Natural killer cell treated with Interleukin-12 subunit alpha and Interleukin-12 subunit beta and Interleukin-15 and Interleukin-18, amount 100 ng/mL, for 72 hours (primary cell): ENCODE data around the gene SARNP. TPM values are rescaled to one million over a fixed set of nuclear protein-coding genes. Genes with fewer than 3 reads are reported as not detected.
"Not testable (repeated sequence)": the region's sequence is repeated elsewhere in the genome, so short reads cannot be mapped to it uniquely, and the experiment has no call there.

Experiments
- ATAC-seq, 2 donors: fragments of 150-1000 bp; cut with Tn5 transposase in 1 of 2; sonication (Bioruptor Pico), chemical (Tn5 transposase) in 1 of 2; 2 replicates each; pipeline ENCODE4 v1.10.0; 2021
- DNase-seq: peaks from one replicate; pipeline ENCODE4 v3.0.0; 2022; ENCODE audit warnings: low spot score
- H3K27ac Mint-ChIP-seq, 2 donors: 1 replicate in 1 of 2; 2 replicates in 1 of 2; pipeline ENCODE4 v1.8.0; 2022; ENCODE audit warnings: mixed read lengths in 2 of 2, mild to moderate bottlenecking in 1 of 2, moderate library complexity in 1 of 2
- H3K27me3 Mint-ChIP-seq, 2 donors: 1 replicate in 1 of 2; 2 replicates in 1 of 2; pipeline ENCODE4 v1.8.0; 2022; ENCODE audit warnings: mixed read lengths in 2 of 2
- H3K36me3 Mint-ChIP-seq: one replicate; pipeline ENCODE4 v1.8.0; 2022; ENCODE audit warnings: mixed read lengths
- H3K4me1 Mint-ChIP-seq, 2 donors: 1 replicate in 1 of 2; 2 replicates in 1 of 2; pipeline ENCODE4 v1.8.0; 2022; ENCODE audit warnings: low read depth in 2 of 2, mixed read lengths in 2 of 2, mild to moderate bottlenecking in 1 of 2
- H3K4me3 Mint-ChIP-seq: one replicate; pipeline ENCODE4 v1.8.0; 2022; ENCODE audit warnings: mixed read lengths
- H3K9me3 Mint-ChIP-seq: 2 replicates; pipeline ENCODE4 v1.8.0; 2022; ENCODE audit warnings: mixed read lengths
- total RNA-seq, 2 donors: library from RNA; stranded (reverse); gene quantifications; one replicate each; pipeline ENCODE4 v1.2.3, GENCODE V29; 2022

The SARNP gene
- total RNA-seq, 2 donors from 2014 or later = 68.0 to 74.9 TPM

DNA sequence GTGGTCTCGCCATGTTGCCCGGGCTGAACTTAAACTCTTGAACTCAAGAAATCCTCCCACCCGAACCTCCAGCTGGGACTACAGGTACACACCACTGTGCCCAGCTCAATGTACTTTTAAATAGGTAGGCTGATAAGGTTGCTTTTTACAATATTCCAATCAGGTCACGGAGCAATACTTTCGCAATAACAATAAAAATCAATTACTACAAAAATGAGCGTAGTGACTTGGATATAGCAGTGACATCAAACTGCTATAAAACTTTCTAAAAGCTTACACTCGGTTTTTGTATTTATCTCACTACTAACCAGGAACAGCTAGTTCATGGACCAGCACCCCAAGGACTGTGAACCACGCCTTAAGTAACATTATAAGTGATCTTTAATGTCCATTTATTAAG, 10.5 kb downstream of the SARNP start:
- H3K4me3 Mint-ChIP-seq = no peak overlapping the region
- H3K9me3 Mint-ChIP-seq = no peaks in the 10 kb centered on the region
- no peak for DNase-seq
- H3K36me3 Mint-ChIP-seq = peaks cover 6% of the 10 kb centered on the region
- H3K27me3 Mint-ChIP-seq = no peaks in the 10 kb centered on the region
- H3K4me1 Mint-ChIP-seq = peaks cover 12 to 15% of the 10 kb centered on the region in 2 donors
- ATAC-seq = no peak
- H3K27ac Mint-ChIP-seq = no peak overlapping the region

DNA sequence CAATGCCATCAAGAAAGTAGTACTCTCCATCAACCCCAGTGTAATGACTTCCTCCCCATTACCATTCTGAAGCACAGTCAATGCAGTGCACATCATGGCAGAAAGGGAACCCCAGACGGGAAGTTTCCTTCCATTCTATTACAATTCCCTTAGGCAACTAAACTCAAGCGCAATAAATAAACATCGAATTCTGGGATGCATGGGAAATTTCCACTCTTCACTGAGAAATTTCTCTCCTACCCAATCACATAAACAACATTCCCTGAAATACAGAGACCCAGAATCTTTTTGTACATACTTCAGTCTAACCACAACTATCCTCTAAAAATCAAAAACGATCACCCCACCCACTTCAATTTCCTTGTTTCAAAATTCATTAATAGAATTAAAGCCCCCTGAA, 20.0 kb downstream of the SARNP start:
- no peak overlapping the region for H3K4me3 Mint-ChIP-seq
- peaks cover 3 to 15% of the 10 kb centered on the region in 2 donors for H3K4me1 Mint-ChIP-seq
- no peak overlapping the region for H3K27ac Mint-ChIP-seq
- DNase-seq = no peak
- ATAC-seq = no peak
- H3K36me3 Mint-ChIP-seq = peaks cover 28% of the 10 kb centered on the region
- no peaks in the 10 kb centered on the region for H3K9me3 Mint-ChIP-seq
- H3K27me3 Mint-ChIP-seq = no peaks in the 10 kb centered on the region

DNA sequence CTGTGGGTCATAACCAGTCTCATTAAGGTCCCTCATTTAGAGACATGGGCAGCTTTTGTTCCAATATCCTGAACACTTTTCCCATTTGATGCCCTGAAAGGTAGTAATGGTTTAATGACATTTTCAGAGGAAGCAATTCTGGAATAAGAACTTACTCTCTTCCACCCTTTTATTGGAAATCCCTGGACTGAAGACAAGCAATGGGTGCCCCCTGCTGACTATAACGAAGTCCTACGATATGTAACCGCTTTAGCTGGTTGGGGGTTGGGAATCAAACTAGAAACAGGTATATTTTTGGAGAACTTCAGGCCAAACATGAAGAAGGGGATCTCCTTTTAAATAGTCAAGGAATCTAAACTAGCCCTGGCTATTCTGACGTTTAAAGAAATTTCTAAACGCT, 20.5 kb downstream of the SARNP start:
- Mint-ChIP-seq H3K36me3 (peaks cover 28% of the 10 kb centered on the region), H3K27ac (peak overlapping the region in 1 of 2 donors; percentile 11), H3K27me3 (no peaks in the 10 kb centered on the region), H3K4me1 (peaks cover 3 to 15% of the 10 kb centered on the region in 2 donors), H3K9me3 (no peaks in the 10 kb centered on the region), H3K4me3 (no peak overlapping the region)
- ATAC-seq (no peak), DNase-seq (no peak)

DNA sequence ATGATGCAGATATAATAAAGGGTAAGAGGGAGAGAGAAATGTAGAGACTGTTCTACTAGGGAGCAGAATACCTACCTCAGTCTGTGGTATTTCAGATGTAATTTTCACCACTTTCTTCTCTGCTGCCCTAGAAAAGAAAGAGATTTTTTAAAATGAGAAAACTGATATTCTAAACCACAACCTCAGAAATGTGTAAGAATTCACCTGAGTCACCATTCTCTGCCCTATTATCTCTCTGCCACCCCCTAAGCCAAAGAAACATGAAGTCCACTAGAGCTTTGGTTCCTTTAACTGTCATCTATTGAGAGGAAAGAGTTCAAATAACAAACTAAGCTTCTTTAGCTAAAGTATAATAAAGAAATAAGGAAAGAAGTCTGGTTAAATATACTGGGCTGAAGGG, 21.6 kb downstream of the SARNP start:
- no peaks in the 10 kb centered on the region for H3K27me3 Mint-ChIP-seq
- H3K9me3 Mint-ChIP-seq = no peaks in the 10 kb centered on the region
- peaks cover 3 to 15% of the 10 kb centered on the region in 2 donors for H3K4me1 Mint-ChIP-seq
- peaks cover 27% of the 10 kb centered on the region for H3K36me3 Mint-ChIP-seq
- H3K4me3 Mint-ChIP-seq = no peak overlapping the region
- ATAC-seq (no peak), DNase-seq (no peak)
- peak overlapping the region in 1 of 2 donors; percentile 37 for H3K27ac Mint-ChIP-seq

DNA sequence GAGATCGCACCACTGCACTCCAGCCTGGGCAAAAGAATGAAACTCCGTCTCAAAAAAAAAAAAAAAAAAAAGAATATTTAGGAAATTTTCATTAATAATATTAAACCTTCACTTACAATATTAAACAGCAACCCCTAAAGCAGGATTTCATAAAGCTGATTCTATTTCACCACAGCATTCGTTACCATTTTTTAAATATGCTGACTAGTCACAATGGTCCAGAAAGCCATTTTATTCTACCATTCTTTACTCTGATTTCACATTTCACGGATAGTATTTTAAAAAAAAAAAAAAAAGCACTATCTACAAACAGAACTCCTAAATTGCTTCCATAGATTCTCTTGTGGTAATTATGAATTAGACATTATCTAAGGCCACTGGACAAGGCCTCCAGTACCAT, 27.6 kb downstream of the SARNP start:
- Mint-ChIP-seq H3K4me1 (no peaks in the 10 kb centered on the region), H3K27ac (no peak overlapping the region), H3K4me3 (no peak overlapping the region), H3K36me3 (peaks cover 20% of the 10 kb centered on the region), H3K27me3 (no peaks in the 10 kb centered on the region), H3K9me3 (no peaks in the 10 kb centered on the region)
- ATAC-seq = no peak
- no peak for DNase-seq

DNA sequence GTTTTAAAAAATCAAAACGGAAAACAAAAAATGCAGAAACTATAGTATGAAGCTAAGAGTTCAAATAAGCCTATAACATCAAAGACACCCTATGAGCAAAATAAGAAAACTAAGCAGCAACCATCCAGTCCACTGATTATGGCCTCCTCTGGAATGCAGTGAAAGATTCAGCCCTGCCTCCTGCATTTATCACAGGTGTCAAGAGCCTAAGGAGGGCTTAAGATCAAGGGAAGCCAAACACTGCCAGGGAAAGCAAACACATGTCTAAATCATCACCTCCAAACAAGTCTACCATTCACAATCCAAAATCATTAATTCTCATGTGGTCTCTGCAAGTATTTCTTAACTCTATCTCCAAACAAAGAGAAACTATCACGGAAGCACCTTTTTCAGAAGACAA, 28.4 kb downstream of the SARNP start:
- DNase-seq (no peak), ATAC-seq (no peak)
- H3K36me3 Mint-ChIP-seq = peaks cover 14% of the 10 kb centered on the region
- no peaks in the 10 kb centered on the region for H3K9me3 Mint-ChIP-seq
- peak overlapping the region in 1 of 2 donors; percentile 9 for H3K27ac Mint-ChIP-seq
- H3K4me3 Mint-ChIP-seq = no peak overlapping the region
- no peaks in the 10 kb centered on the region for H3K27me3 Mint-ChIP-seq
- no peaks in the 10 kb centered on the region for H3K4me1 Mint-ChIP-seq

DNA sequence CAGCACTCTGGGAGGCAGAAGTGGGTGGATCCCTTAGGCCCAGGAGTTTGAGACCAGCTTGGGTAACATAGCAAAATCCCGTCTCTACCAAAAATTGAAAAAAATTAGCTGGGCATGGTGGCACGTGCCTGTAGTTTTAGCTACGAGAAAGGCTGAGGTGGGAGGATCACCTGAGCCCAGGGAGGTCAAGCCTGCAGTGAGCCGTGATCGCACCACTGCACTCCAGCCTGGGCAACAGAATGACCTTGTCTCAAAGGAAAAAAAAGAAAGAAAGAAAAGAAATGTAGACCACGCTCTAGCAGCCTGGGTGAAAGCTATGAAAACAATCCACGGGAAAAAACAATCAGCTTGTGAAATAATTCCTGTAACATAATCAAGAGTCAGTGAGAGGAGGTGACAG, 29.0 kb downstream of the SARNP start:
- Mint-ChIP-seq H3K27ac (peak overlapping the region in 1 of 2 donors; percentile 9), H3K4me1 (no peaks in the 10 kb centered on the region), H3K27me3 (no peaks in the 10 kb centered on the region)

DNA sequence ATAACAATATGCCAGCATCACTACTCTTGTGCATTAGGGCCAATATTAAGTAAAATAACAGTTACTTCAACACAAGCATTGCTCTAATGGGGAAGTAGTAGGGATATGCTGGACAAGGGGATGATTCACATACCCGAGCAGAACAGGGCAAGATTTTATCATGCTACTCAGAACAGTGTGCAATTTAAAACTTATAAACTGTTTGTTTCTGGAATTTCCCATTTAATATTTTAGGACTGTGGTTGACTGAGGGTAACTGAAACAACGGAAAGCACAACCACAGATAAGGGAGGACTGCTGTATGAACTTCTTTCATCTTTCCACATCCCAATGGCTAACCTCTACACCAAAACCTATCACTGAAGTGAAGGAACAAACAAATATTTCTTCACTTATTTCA, 36.8 kb downstream of the SARNP start:
- Mint-ChIP-seq H3K9me3 (no peaks in the 10 kb centered on the region), H3K27me3 (no peaks in the 10 kb centered on the region), H3K36me3 (peaks cover 12% of the 10 kb centered on the region), H3K4me1 (peaks cover 5 to 6% of the 10 kb centered on the region in 2 donors), H3K4me3 (no peak overlapping the region), H3K27ac (peak overlapping the region in 1 of 2 donors; percentile 53)
- no peak for DNase-seq
- ATAC-seq = no peak

More for the DNA sequence above, 29.0 kb downstream of the SARNP start:
- no peak overlapping the region for H3K4me3 Mint-ChIP-seq
- H3K9me3 Mint-ChIP-seq = no peaks in the 10 kb centered on the region
- no peak for ATAC-seq
- H3K36me3 Mint-ChIP-seq = peaks cover 14% of the 10 kb centered on the region
- no peak for DNase-seq

DNA sequence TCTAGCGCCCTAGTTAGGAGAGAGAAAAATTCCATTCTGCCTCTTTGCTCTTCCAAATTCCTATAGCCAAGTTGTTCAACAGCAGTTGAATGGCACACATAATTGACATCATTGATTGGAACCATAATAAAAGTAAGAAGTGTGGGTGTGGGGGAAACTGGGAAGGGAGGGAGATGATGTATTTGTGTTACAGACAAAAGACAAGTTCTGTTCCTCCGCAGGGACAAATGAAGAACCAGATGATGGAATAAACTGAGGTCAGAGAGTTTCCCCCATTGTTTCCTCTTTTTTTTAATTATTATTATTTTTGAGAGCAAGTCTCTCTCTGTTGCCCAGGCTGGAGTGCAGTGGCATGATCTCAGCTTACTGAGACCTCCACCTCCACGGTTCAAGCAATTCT, 39.7 kb downstream of the SARNP start:
- peaks cover 12% of the 10 kb centered on the region for H3K36me3 Mint-ChIP-seq
- H3K27me3 Mint-ChIP-seq = no peaks in the 10 kb centered on the region
- peaks cover 12 to 14% of the 10 kb centered on the region in 2 donors for H3K4me1 Mint-ChIP-seq
- H3K9me3 Mint-ChIP-seq = no peaks in the 10 kb centered on the region
- peak overlapping the region in 1 of 2 donors; percentile 21 for H3K27ac Mint-ChIP-seq
- H3K4me3 Mint-ChIP-seq = no peak overlapping the region
- ATAC-seq = no peak
- no peak for DNase-seq

DNA sequence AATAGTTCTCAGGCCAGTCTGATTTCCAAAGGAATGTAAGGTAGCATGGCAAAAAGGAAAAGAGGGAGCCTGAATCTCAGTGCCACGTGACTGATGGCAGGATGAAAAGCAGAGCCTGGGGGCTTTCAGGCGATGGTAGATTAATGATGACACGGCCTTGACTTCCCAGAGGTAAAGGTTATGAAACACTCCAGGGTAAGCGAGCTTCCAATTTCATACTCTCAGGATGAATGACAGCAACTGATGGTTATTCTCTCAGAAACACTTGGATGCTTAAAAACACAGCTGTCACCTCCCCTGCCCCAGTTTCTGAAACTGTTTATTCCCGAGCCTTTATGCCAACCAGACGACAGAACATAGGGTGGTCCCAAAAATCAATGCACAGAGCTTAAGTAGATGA, 45.8 kb downstream of the SARNP start:
- no peak for DNase-seq
- H3K27me3 Mint-ChIP-seq = no peaks in the 10 kb centered on the region
- H3K9me3 Mint-ChIP-seq = no peaks in the 10 kb centered on the region
- no peak for ATAC-seq
- H3K4me1 Mint-ChIP-seq = peaks cover 15 to 20% of the 10 kb centered on the region in 2 donors
- peak overlapping the region; percentile 4 to 24 for H3K27ac Mint-ChIP-seq
- peaks cover 6% of the 10 kb centered on the region for H3K36me3 Mint-ChIP-seq
- H3K4me3 Mint-ChIP-seq = no peak overlapping the region

DNA sequence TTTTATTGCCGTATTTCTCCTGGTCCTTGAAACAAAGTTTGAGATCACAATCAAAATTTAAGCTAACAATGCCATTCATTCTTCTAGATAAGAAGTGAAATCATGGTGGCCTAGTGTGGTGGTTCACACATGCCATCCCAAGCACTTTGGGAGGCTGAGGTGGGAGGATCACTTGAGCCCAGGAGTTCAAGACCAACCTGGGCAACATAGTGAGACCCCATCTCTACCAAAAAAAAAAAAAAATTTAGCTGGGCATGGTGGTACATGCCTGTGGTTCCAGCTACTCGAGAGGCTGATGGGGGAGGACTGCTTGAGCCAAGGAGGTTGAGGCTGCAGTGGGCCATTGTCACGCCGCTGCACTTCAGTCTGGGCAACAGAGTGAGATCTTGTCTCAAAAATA, 50.4 kb downstream of the SARNP start:
- Mint-ChIP-seq H3K9me3 (no peaks in the 10 kb centered on the region), H3K36me3 (peaks cover 6% of the 10 kb centered on the region), H3K4me3 (no peak overlapping the region), H3K27me3 (no peaks in the 10 kb centered on the region), H3K4me1 (peaks cover 3 to 14% of the 10 kb centered on the region in 2 donors), H3K27ac (no peak overlapping the region)
- no peak for DNase-seq
- ATAC-seq = no peak

DNA sequence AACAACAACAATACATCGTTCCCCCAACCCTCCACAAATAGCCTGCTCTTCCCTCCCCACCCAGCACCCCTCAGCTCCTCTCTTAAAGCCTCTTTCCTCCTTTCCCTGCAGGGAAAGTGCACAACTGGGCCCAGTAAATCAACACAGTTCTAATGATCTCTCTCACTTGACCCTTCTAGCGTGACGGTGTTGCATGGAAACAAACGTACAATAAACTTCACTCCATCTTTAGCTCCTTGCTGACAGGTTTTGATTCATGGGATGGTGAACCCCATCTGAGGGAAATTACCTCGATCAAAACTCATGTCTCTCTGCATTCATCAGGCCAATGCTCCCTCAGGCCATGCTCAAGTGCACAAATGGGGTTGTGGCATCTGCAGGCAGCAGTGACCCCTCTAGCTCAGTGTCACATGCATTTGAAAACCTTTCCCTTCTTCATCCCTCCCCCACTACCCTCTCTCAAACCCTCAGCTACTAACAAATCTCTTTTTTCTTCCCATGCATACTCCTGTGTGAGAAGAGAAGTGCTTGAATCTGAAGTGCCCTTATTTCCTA, 51.7 kb downstream of the SARNP start:
- H3K4me1 Mint-ChIP-seq = peaks cover 6 to 7% of the 10 kb centered on the region in 2 donors
- peaks cover 13% of the 10 kb centered on the region for H3K36me3 Mint-ChIP-seq
- no peaks in the 10 kb centered on the region for H3K27me3 Mint-ChIP-seq
- DNase-seq (no peak), ATAC-seq (no peak)
- no peaks in the 10 kb centered on the region for H3K9me3 Mint-ChIP-seq
- H3K27ac Mint-ChIP-seq = no peak overlapping the region
- no peak overlapping the region for H3K4me3 Mint-ChIP-seq

DNA sequence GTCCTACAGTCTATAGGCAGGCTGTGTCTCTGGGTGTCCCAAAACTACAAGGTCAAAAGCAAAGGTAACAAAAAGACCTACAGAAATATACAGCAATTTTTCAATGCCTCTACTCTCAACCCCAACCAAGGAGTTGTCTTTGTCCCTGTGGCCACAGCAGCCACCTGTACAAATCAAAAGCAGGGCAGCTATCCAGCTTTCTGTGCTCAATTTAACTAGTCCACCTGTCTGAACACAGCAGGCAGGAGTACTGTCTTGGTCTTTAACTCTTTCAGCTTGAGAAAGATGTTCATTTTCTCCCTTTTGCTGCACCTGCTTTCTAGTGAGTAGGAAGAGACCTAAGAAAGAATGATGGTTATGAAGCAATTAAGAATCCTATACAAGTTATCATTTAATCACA, 54.9 kb downstream of the SARNP start:
- no peak overlapping the region for H3K27ac Mint-ChIP-seq
- no peak for DNase-seq
- ATAC-seq = no peak
- peaks cover 3 to 7% of the 10 kb centered on the region in 2 donors for H3K4me1 Mint-ChIP-seq
- peaks cover 17% of the 10 kb centered on the region for H3K36me3 Mint-ChIP-seq
- no peak overlapping the region for H3K4me3 Mint-ChIP-seq
- no peaks in the 10 kb centered on the region for H3K27me3 Mint-ChIP-seq
- H3K9me3 Mint-ChIP-seq = no peaks in the 10 kb centered on the region

DNA sequence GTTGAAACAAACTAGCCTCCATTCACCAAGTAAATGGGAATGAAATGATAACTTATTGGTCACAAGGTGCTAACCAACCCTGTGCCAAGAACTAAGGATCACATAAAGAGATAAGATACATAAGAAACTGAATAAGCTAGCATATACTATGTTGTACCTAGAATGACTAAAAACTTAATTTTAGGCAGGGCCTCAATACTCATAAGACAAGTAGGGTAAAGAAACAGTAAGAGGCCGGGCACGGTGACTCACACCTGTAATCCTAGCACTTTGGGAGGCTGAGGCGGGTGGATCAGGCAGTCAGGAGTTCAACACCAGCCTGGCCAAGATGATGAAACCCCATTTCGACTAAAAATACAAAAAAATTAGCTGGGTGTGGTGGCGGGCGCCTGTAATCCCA, 56.9 kb downstream of the SARNP start:
- DNase-seq (no peak), ATAC-seq (peak in 1 of 2 donors; percentile 87)
- Mint-ChIP-seq H3K4me1 (peaks cover 3 to 7% of the 10 kb centered on the region in 2 donors), H3K9me3 (no peaks in the 10 kb centered on the region), H3K4me3 (peak overlapping the region; percentile 21), H3K36me3 (peaks cover 32% of the 10 kb centered on the region), H3K27me3 (no peaks in the 10 kb centered on the region), H3K27ac (peak overlapping the region in 1 of 2 donors; percentile 27)

DNA sequence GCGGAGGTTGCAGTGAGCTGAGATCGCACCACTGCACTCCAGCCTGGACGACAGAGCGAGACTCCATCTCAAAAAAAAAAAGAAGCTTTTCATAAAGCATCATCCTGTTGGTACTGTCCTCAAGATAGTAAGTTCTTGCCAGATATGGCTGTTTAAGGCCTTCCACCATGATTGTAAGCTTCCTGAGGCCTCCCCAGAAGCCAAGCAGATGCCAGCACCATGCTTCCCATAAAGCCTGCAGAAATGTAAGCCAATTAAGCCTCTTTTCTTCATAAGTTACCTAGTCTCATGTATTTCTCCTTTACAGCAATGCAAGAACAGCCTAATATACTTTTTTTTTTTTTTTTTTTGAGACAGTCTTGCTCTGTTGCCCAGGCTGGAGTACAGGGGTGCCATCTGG, 58.9 kb downstream of the SARNP start:
- H3K4me1 Mint-ChIP-seq, H3K9me3 Mint-ChIP-seq, H3K27ac Mint-ChIP-seq, ATAC-seq, DNase-seq, H3K27me3 Mint-ChIP-seq, H3K4me3 Mint-ChIP-seq: not testable (repeated sequence)
- peaks cover 37% of the 10 kb centered on the region for H3K36me3 Mint-ChIP-seq
